Muscle of leg (tissue), 11 donors: ENCODE results near the gene CCDC14. TPM values are rescaled to one million over a fixed set of nuclear protein-coding genes. Genes with fewer than 3 reads are reported as not detected.

Experiments used
- DNase-seq: peaks from one replicate; pipeline ENCODE4 v3.0.0; 2013
- H3K27ac ChIP-seq: one replicate; pipeline ENCODE4 v1.5.1; 2013; ENCODE audit warnings: mild to moderate bottlenecking, low read length, control low read depth
- H3K27me3 ChIP-seq: one replicate; pipeline ENCODE4 v1.6.1; 2013; ENCODE audit warnings: low read length; ENCODE audit not compliant: control insufficient read depth, insufficient read depth
- H3K36me3 ChIP-seq: one replicate; pipeline ENCODE4 v1.6.1; 2013; ENCODE audit warnings: low read length; ENCODE audit not compliant: control insufficient read depth, insufficient read depth
- H3K4me1 ChIP-seq: one replicate; pipeline ENCODE4 v1.6.1; 2013; ENCODE audit warnings: low read length; ENCODE audit not compliant: control insufficient read depth, insufficient read depth
- H3K4me3 ChIP-seq: one replicate; pipeline ENCODE4 v1.5.1; 2013; ENCODE audit warnings: low read length, control low read depth
- H3K9me3 ChIP-seq: replicated peaks from 2 replicates; pipeline ENCODE4 v1.6.1; 2013; ENCODE audit warnings: low read depth, low read length; ENCODE audit not compliant: control insufficient read depth
- WGBS: methylation state at CpG from one replicate; pipeline ENCODE4 v1.1.5; 2013; ENCODE audit warnings: missing lambda C conversion rate; ENCODE audit not compliant: insufficient coverage; 5-methylcytosine and 5-hydroxymethylcytosine counted together
- polyA plus RNA-seq, 8 donors: library from polyadenylated mRNA; unstranded; fragments of 120-200 nt; gene quantifications; one replicate each; pipeline versions ENCODE4 v1.2.1 to v1.2.3, GENCODE V29; 2013; ENCODE audit warnings: inconsistent platforms in 1 of 8, low replicate concordance in 1 of 8; ENCODE audit not compliant: insufficient read length in 8 of 8, insufficient read depth in 1 of 8
- total RNA-seq: library from RNA; stranded (reverse); fragments of 120-200 nt; gene quantifications from one replicate; pipeline ENCODE4 v1.2.4, GENCODE V29; 2013

The CCDC14 gene
- total and polyA plus RNA-seq, 9 donors, result 35.0 to 59.1 (median 51.0) TPM

GRCh38 chr3:123941542-123941941, 19.5 kb downstream of the CCDC14 start:
- no CpG with 5 or more reads among the region's 1 CpG for WGBS
- Histone ChIP-seq H3K4me3 (no peak overlapping the region), H3K36me3 (peaks cover 15% of the 10 kb centered on the region)

GRCh38 chr3:123941121-123941520, 19.9 kb downstream of the CCDC14 start:
- Histone ChIP-seq H3K27ac (no peak overlapping the region), H3K27me3 (no peaks in the 10 kb centered on the region), H3K4me1 (no peaks in the 10 kb centered on the region), H3K36me3 (peaks cover 15% of the 10 kb centered on the region), H3K4me3 (no peak overlapping the region), H3K9me3 (no peaks in the 10 kb centered on the region)
- WGBS, result no CpG with 5 or more reads among the region's 2 CpGs
- peak; percentile 4 for DNase-seq

More at GRCh38 chr3:123941542-123941941, 19.5 kb downstream of the CCDC14 start:
- Histone ChIP-seq H3K4me1 (no peaks in the 10 kb centered on the region), H3K27ac (no peak overlapping the region), H3K27me3 (no peaks in the 10 kb centered on the region), H3K9me3 (no peaks in the 10 kb centered on the region)
- no peak for DNase-seq

- Histone ChIP-seq H3K27me3 (no peaks in the 10 kb centered on the region), H3K9me3 (no peaks in the 10 kb centered on the region), H3K4me3 (no peak overlapping the region), H3K4me1 (no peaks in the 10 kb centered on the region), H3K36me3 (peaks cover 15% of the 10 kb centered on the region), H3K27ac (no peak overlapping the region)
- WGBS, result no CpG with 5 or more reads among the region's 2 CpGs
- no peak for DNase-seq
Observed at GRCh38 chr3:123939706-123940105, 21.3 kb downstream of the CCDC14 start.

- H3K27ac ChIP-seq, result no peak overlapping the region
- H3K4me1 ChIP-seq, result no peaks in the 10 kb centered on the region
- H3K27me3 ChIP-seq, result no peaks in the 10 kb centered on the region
- peaks cover 4% of the 10 kb centered on the region for H3K36me3 ChIP-seq
- WGBS, result no CpG with 5 or more reads among the region's 2 CpGs
- H3K4me3 ChIP-seq, result no peak overlapping the region
- H3K9me3 ChIP-seq, result no peaks in the 10 kb centered on the region
- DNase-seq, result no peak
Observed at GRCh38 chr3:123936400-123936799, 24.6 kb downstream of the CCDC14 start.

GRCh38 chr3:123935830-123936229, 25.2 kb downstream of the CCDC14 start:
- Histone ChIP-seq H3K4me1 (no peaks in the 10 kb centered on the region), H3K36me3 (peaks cover 4% of the 10 kb centered on the region)
- no peak for DNase-seq

GRCh38 chr3:123934250-123934649, 26.8 kb downstream of the CCDC14 start:
- no peaks in the 10 kb centered on the region for H3K4me1 ChIP-seq
- DNase-seq, result no peak
- no peaks in the 10 kb centered on the region for H3K9me3 ChIP-seq
- no CpG with 5 or more reads among the region's 2 CpGs for WGBS
- H3K27ac ChIP-seq, result no peak overlapping the region
- H3K4me3 ChIP-seq, result no peak overlapping the region
- H3K27me3 ChIP-seq, result no peaks in the 10 kb centered on the region
- peaks cover 10% of the 10 kb centered on the region for H3K36me3 ChIP-seq

More at GRCh38 chr3:123935830-123936229, 25.2 kb downstream of the CCDC14 start:
- Histone ChIP-seq H3K27me3 (no peaks in the 10 kb centered on the region), H3K27ac (no peak overlapping the region), H3K9me3 (no peaks in the 10 kb centered on the region), H3K4me3 (no peak overlapping the region)

GRCh38 chr3:123930445-123930844, 30.6 kb downstream of the CCDC14 start:
- Histone ChIP-seq H3K36me3 (peaks cover 13% of the 10 kb centered on the region), H3K9me3 (no peaks in the 10 kb centered on the region)
- DNase-seq, result no peak

GRCh38 chr3:123929325-123929724, 31.7 kb downstream of the CCDC14 start:
- 100% methylated on average over 1 of the region's 9 CpGs for WGBS

More at GRCh38 chr3:123930445-123930844, 30.6 kb downstream of the CCDC14 start:
- H3K4me1 ChIP-seq, result no peaks in the 10 kb centered on the region
- H3K4me3 ChIP-seq, result no peak overlapping the region
- H3K27ac ChIP-seq, result no peak overlapping the region
- no peaks in the 10 kb centered on the region for H3K27me3 ChIP-seq

GRCh38 chr3:123926396-123926795, 34.6 kb downstream of the CCDC14 start:
- Histone ChIP-seq H3K27ac (no peak overlapping the region), H3K36me3 (peaks cover 9% of the 10 kb centered on the region), H3K4me1 (no peaks in the 10 kb centered on the region), H3K9me3 (peaks cover 2% of the 10 kb centered on the region), H3K4me3 (no peak overlapping the region), H3K27me3 (no peaks in the 10 kb centered on the region)
- no peak for DNase-seq

More at GRCh38 chr3:123929325-123929724, 31.7 kb downstream of the CCDC14 start:
- no peaks in the 10 kb centered on the region for H3K27me3 ChIP-seq
- DNase-seq, result no peak
- H3K9me3 ChIP-seq, result no peaks in the 10 kb centered on the region
- no peak overlapping the region for H3K27ac ChIP-seq
- peaks cover 13% of the 10 kb centered on the region for H3K36me3 ChIP-seq
- no peak overlapping the region for H3K4me3 ChIP-seq
- H3K4me1 ChIP-seq, result no peaks in the 10 kb centered on the region

GRCh38 chr3:123920868-123921267, 40.2 kb downstream of the CCDC14 start:
- no peaks in the 10 kb centered on the region for H3K4me1 ChIP-seq
- H3K4me3 ChIP-seq, result no peak overlapping the region
- peaks cover 9% of the 10 kb centered on the region for H3K9me3 ChIP-seq
- peaks cover 15% of the 10 kb centered on the region for H3K36me3 ChIP-seq
- no peak for DNase-seq
- no peak overlapping the region for H3K27ac ChIP-seq
- H3K27me3 ChIP-seq, result no peaks in the 10 kb centered on the region

GRCh38 chr3:123920383-123920782, 40.6 kb downstream of the CCDC14 start:
- DNase-seq, result no peak
- no peaks in the 10 kb centered on the region for H3K4me1 ChIP-seq
- H3K9me3 ChIP-seq, result peaks cover 9% of the 10 kb centered on the region
- peaks cover 15% of the 10 kb centered on the region for H3K36me3 ChIP-seq
- no peak overlapping the region for H3K27ac ChIP-seq
- no peak overlapping the region for H3K4me3 ChIP-seq
- no peaks in the 10 kb centered on the region for H3K27me3 ChIP-seq
- WGBS, result no CpG with 5 or more reads among the region's 1 CpG
